Osteoblast (primary cell): Measurements from ENCODE around the gene VEZF1. TPM values are rescaled to one million over a fixed set of nuclear protein-coding genes. Genes with fewer than 3 reads are reported as not detected.
A peak's percentile ranks its signal among the peaks of the same experiment; 100 is the strongest.

ENCODE experiments used
- DNase-seq: peaks from one replicate; pipeline ENCODE4 v3.0.0; 2011; ENCODE audit warnings: low spot score, mixed read lengths; ENCODE audit not compliant: insufficient read length; ENCODE audit errors: missing footprints
- H2AFZ ChIP-seq: 2 replicates; pipeline ENCODE4 v1.6.0; 2011; ENCODE audit warnings: mild to moderate bottlenecking, low read length
- H3K27ac ChIP-seq: 2 replicates; pipeline ENCODE4 v1.5.1; 2011; ENCODE audit warnings: mild to moderate bottlenecking, low read depth, low read length, moderate library complexity
- H3K27me3 ChIP-seq: 2 replicates; pipeline ENCODE4 v1.6.0; 2012; ENCODE audit warnings: mild to moderate bottlenecking, control low read depth, inconsistent platforms, low read length, moderate library complexity; ENCODE audit not compliant: insufficient read depth
- H3K36me3 ChIP-seq: 2 replicates; pipeline ENCODE4 v1.5.1; 2011; ENCODE audit warnings: mild to moderate bottlenecking, low read length, control low read depth, moderate library complexity; ENCODE audit not compliant: insufficient read depth
- H3K4me1 ChIP-seq: 2 replicates; pipeline ENCODE4 v1.5.1; 2011; ENCODE audit warnings: mild to moderate bottlenecking, low read length, control low read depth, moderate library complexity; ENCODE audit not compliant: insufficient read depth
- H3K4me2 ChIP-seq: 2 replicates; pipeline ENCODE4 v1.6.0; 2011; ENCODE audit warnings: mild to moderate bottlenecking, low read length; ENCODE audit not compliant: insufficient read depth
- H3K4me3 ChIP-seq: fragments of 200-600 bp; sonication (generic); 3 replicates; pipeline ENCODE4 v1.5.1; 2012; ENCODE audit warnings: mild to moderate bottlenecking, low read length, inconsistent platforms; ENCODE audit not compliant: insufficient read depth
- H3K79me2 ChIP-seq: 2 replicates; pipeline ENCODE4 v1.6.0; 2012; ENCODE audit warnings: mild to moderate bottlenecking, low read length, control low read depth, inconsistent platforms; ENCODE audit not compliant: insufficient read depth
- H3K9me3 ChIP-seq: 2 replicates; pipeline ENCODE4 v1.5.1; 2011; ENCODE audit warnings: low read depth, low read length, control low read depth
- H4K20me1 ChIP-seq: 2 replicates; pipeline ENCODE4 v1.6.0; 2012; ENCODE audit warnings: mild to moderate bottlenecking, low read length, control low read depth; ENCODE audit not compliant: insufficient read depth
- total RNA-seq: library from RNA; depleted of rRNA; stranded (reverse); fragments of >200 nt; gene quantifications from 2 replicates; pipeline ENCODE4 v1.2.3, GENCODE V29; 2012
- TF ChIP-seq, protein P1 (sequence below): IDR thresholded peaks from 2 replicates; pipeline ENCODE4 v1.5.1; 2011; ENCODE audit warnings: mild to moderate bottlenecking, low read depth, low read length, moderate library complexity; ENCODE audit errors: extremely low read depth

Gene VEZF1
- total RNA-seq, 1 donor: 58.6 TPM

GRCh38 chr17:57938061-57938502 is 50.0 kb downstream of the VEZF1 start:
- H3K4me2 ChIP-seq: no peak overlapping the region
- H4K20me1 ChIP-seq: peaks cover 37% of the 10 kb centered on the region
- no peaks in the 10 kb centered on the region for H3K36me3 ChIP-seq
- no peaks in the 10 kb centered on the region for H3K27me3 ChIP-seq
- H3K4me3 ChIP-seq: no peak overlapping the region
- peaks cover 26% of the 10 kb centered on the region for H3K4me1 ChIP-seq
- H3K27ac ChIP-seq: no peak overlapping the region
- no peaks in the 10 kb centered on the region for H3K9me3 ChIP-seq
- peaks cover 82% of the 10 kb centered on the region for H3K79me2 ChIP-seq
- TF ChIP-seq, protein P1, sequence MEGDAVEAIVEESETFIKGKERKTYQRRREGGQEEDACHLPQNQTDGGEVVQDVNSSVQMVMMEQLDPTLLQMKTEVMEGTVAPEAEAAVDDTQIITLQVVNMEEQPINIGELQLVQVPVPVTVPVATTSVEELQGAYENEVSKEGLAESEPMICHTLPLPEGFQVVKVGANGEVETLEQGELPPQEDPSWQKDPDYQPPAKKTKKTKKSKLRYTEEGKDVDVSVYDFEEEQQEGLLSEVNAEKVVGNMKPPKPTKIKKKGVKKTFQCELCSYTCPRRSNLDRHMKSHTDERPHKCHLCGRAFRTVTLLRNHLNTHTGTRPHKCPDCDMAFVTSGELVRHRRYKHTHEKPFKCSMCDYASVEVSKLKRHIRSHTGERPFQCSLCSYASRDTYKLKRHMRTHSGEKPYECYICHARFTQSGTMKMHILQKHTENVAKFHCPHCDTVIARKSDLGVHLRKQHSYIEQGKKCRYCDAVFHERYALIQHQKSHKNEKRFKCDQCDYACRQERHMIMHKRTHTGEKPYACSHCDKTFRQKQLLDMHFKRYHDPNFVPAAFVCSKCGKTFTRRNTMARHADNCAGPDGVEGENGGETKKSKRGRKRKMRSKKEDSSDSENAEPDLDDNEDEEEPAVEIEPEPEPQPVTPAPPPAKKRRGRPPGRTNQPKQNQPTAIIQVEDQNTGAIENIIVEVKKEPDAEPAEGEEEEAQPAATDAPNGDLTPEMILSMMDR: no peak
- peak; percentile 1 for DNase-seq
- H2AFZ ChIP-seq: no peak overlapping the region

- H3K36me3 ChIP-seq: no peaks in the 10 kb centered on the region
- no peak overlapping the region for H3K4me2 ChIP-seq
- TF ChIP-seq, protein P1: no peak
- no peak overlapping the region for H3K4me3 ChIP-seq
- H3K4me1 ChIP-seq: peaks cover 24% of the 10 kb centered on the region
- peaks cover 37% of the 10 kb centered on the region for H4K20me1 ChIP-seq
- no peak for DNase-seq
- H3K79me2 ChIP-seq: peaks cover 83% of the 10 kb centered on the region
- H3K27ac ChIP-seq: no peak overlapping the region
- no peaks in the 10 kb centered on the region for H3K9me3 ChIP-seq
- no peak overlapping the region for H2AFZ ChIP-seq
- no peaks in the 10 kb centered on the region for H3K27me3 ChIP-seq
These were observed 50.6 kb downstream of the VEZF1 start for GRCh38 chr17:57937492-57937891.

- peaks cover 78% of the 10 kb centered on the region for H3K79me2 ChIP-seq
- no peaks in the 10 kb centered on the region for H3K27me3 ChIP-seq
- TF ChIP-seq, protein P1: no peak
- H2AFZ ChIP-seq: peak overlapping the region; percentile 56
- DNase-seq: peak; percentile 90
- no peaks in the 10 kb centered on the region for H3K9me3 ChIP-seq
- peaks cover 38% of the 10 kb centered on the region for H4K20me1 ChIP-seq
- H3K4me2 ChIP-seq: peak overlapping the region; percentile 64
- peak overlapping the region; percentile 39 for H3K4me3 ChIP-seq
- no peaks in the 10 kb centered on the region for H3K36me3 ChIP-seq
- H3K4me1 ChIP-seq: peaks cover 27% of the 10 kb centered on the region
- peak overlapping the region; percentile 93 for H3K27ac ChIP-seq
These were observed 51.9 kb downstream of the VEZF1 start for GRCh38 chr17:57935833-57936807.

DNA sequence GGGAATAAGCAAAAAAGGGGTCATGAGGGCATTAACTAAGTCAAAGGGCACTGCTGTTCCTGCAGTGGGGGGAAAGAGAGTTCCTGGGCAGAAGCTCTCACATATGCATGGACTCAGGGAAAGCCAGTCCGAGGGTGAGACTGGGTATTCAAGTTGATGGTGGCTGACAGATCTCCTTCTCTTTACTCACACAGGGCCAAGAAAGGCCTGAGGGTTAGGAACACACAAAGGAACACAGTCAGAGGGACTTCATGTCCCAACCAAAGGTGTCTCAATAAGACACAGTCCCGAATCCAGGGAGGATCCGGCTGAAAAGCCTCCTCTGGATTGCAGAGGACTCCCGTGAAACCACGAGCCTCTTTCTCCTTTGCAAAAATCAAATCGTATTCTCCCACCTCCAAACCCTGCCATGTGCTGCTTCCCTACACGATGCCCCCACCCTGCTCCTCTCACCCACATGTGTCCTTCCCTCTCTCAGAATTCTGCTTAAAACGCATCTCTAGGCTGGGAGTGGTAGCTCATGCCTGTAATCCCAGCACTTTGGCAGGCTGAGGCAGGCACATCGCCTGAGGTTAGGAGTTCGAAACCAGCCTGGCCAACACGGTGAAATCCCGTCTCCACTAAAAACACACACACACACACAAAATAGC is 56.4 kb downstream of the VEZF1 start:
- Histone ChIP-seq H3K79me2 (peaks cover 74% of the 10 kb centered on the region), H3K4me3 (no peak overlapping the region), H3K9me3 (no peaks in the 10 kb centered on the region), H4K20me1 (peaks cover 41% of the 10 kb centered on the region), H3K27ac (no peak overlapping the region), H3K27me3 (no peaks in the 10 kb centered on the region), H2AFZ (no peak overlapping the region), H3K4me1 (peaks cover 44% of the 10 kb centered on the region), H3K36me3 (no peaks in the 10 kb centered on the region), H3K4me2 (no peak overlapping the region)
- TF ChIP-seq, protein P1: no peak
- peak; percentile 64 for DNase-seq
